Measurements from ENCODE around the gene C9orf85.

- TF ChIP-seq EGR1 (IDR thresholded peaks at IDR 0.05; ENCODE audit: borderline replicate concordance in 1 of 2, low read depth in 2 of 2, low read length in 2 of 2) (no peak), RBBP5 (conservative IDR thresholded peaks at IDR 0.05) (no peak), RAD21 (IDR thresholded peaks at IDR 0.05; ENCODE audit: insufficient read depth, low read depth, low read length) (no peak), TAF1 (IDR thresholded peaks at IDR 0.05; ENCODE audit: borderline replicate concordance, low read depth, low read length) (no peak), ATF3 (IDR thresholded peaks at IDR 0.05; ENCODE audit: borderline replicate concordance, extremely low read depth, low read depth, low read length) (no peak), CTCF (IDR thresholded peaks at IDR 0.05 in 2 of 3, conservative IDR thresholded peaks at IDR 0.05 in 1 of 3; ENCODE audit: control insufficient read depth in 2 of 3, extremely low read depth in 1 of 3, insufficient read depth in 1 of 3, low read depth in 3 of 3, low read length in 3 of 3) (no peak), POLR2A (IDR thresholded peaks at IDR 0.05; ENCODE audit: low read depth, low read length) (no peak), EZH2 (IDR thresholded peaks at IDR 0.05; ENCODE audit: borderline replicate concordance, control insufficient read depth, low read depth, low read length) (no peak), HDAC2 (IDR thresholded peaks at IDR 0.05) (no peak), MXI1 (IDR thresholded peaks at IDR 0.05; ENCODE audit: low read depth, low read length) (no peak), CBX5 (IDR thresholded peaks at IDR 0.05; ENCODE audit: low read depth) (no peak), POLR2AphosphoS5 (IDR thresholded peaks at IDR 0.05; ENCODE audit: low read length) (no peak), ATF2 (IDR thresholded peaks at IDR 0.05; ENCODE audit: low read length) (no peak), ETV6 (conservative IDR thresholded peaks at IDR 0.05 in 1 of 2, IDR thresholded peaks at IDR 0.05 in 1 of 2; ENCODE audit: borderline replicate concordance in 1 of 2, low read depth in 1 of 2) (no peak)
Measured at GRCh38 chr9:71895117-71895516, 16.3 kb upstream of the C9orf85 start.
